WTC11 (cell line): ENCODE measurements around the gene PGBD5.

Experiments used
- CREB1 ChIP-seq: sonication (generic); formaldehyde crosslinking; IDR thresholded peaks from 2 replicates; pipeline ENCODE4 v1.8.0; 2023; ENCODE audit warnings: mild to moderate bottlenecking, missing genetic modification reagents
- GTF2I ChIP-seq: fragments of 250-450 bp; sonication (Bioruptor Pico); conservative IDR thresholded peaks from 2 replicates; pipeline ENCODE4 v1.4.0; 2021; ENCODE audit warnings: mild to moderate bottlenecking
- JUN ChIP-seq: sonication (generic); formaldehyde crosslinking; IDR thresholded peaks from 2 replicates; pipeline ENCODE4 v1.8.0; 2023; ENCODE audit warnings: mild to moderate bottlenecking, missing genetic modification reagents
- NFE2L1 ChIP-seq: sonication (generic); formaldehyde crosslinking; IDR thresholded peaks from 2 replicates; pipeline ENCODE4 v1.8.1; 2023; ENCODE audit warnings: missing genetic modification reagents
- SP1 ChIP-seq: sonication (generic); formaldehyde crosslinking; conservative IDR thresholded peaks from 2 replicates; pipeline ENCODE4 v1.8.1; 2022; ENCODE audit warnings: missing genetic modification reagents
- ZNF138 ChIP-seq: sonication (generic); formaldehyde crosslinking; conservative IDR thresholded peaks from 2 replicates; pipeline ENCODE4 v1.8.1; 2022; ENCODE audit warnings: mild to moderate bottlenecking, moderate library complexity, missing genetic modification reagents
- ZNF416 ChIP-seq: fragments of 250-450 bp; sonication (Bioruptor Pico); IDR thresholded peaks from 2 replicates; pipeline ENCODE4 v1.9.0; 2021; ENCODE audit warnings: mild to moderate bottlenecking, inconsistent platforms
- TF ChIP-seq, protein P1 (sequence below): sonication (generic); formaldehyde crosslinking; IDR thresholded peaks from 2 replicates; pipeline ENCODE4 v1.8.1; 2022; ENCODE audit warnings: low read depth, missing genetic modification reagents, borderline replicate concordance
- TF ChIP-seq, protein P2 (sequence below): fragments of 200-600 bp; IDR thresholded peaks from 2 replicates; pipeline ENCODE4 v1.8.0; 2022; ENCODE audit warnings: antibody characterized with exemption
- TF ChIP-seq, protein P3 (sequence below): sonication (generic); formaldehyde crosslinking; IDR thresholded peaks from 2 replicates; pipeline ENCODE4 v1.8.0; 2022; ENCODE audit warnings: mild to moderate bottlenecking, missing genetic modification reagents
- TF ChIP-seq, protein P4 (sequence below): sonication (generic); formaldehyde crosslinking; IDR thresholded peaks from 2 replicates; pipeline ENCODE4 v1.8.0; 2022; ENCODE audit warnings: mild to moderate bottlenecking, missing genetic modification reagents

DNA sequence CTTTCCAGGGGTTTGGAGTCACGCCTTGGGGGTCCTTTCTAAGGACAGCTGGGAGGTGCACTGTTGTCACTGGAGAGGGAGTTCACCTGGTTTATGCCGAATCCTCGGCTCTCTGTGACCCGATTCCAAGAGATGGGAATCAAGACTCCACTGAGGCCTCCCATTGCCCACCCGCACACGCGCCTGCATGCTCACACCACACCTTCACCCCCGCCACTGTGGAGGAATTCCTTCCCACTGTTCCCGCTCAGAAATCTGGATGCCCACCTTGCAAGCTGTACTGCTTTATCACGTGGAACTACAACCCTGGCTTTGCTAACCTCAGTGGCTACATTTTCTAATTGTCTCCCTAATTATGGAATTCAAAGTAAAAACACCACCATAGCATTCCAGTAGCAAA lies 29.2 kb downstream of the PGBD5 start:
- TF ChIP-seq, protein P1, sequence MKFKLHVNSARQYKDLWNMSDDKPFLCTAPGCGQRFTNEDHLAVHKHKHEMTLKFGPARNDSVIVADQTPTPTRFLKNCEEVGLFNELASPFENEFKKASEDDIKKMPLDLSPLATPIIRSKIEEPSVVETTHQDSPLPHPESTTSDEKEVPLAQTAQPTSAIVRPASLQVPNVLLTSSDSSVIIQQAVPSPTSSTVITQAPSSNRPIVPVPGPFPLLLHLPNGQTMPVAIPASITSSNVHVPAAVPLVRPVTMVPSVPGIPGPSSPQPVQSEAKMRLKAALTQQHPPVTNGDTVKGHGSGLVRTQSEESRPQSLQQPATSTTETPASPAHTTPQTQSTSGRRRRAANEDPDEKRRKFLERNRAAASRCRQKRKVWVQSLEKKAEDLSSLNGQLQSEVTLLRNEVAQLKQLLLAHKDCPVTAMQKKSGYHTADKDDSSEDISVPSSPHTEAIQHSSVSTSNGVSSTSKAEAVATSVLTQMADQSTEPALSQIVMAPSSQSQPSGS (CRISPR knock-in tag), result no peak
- TF ChIP-seq, protein P2, sequence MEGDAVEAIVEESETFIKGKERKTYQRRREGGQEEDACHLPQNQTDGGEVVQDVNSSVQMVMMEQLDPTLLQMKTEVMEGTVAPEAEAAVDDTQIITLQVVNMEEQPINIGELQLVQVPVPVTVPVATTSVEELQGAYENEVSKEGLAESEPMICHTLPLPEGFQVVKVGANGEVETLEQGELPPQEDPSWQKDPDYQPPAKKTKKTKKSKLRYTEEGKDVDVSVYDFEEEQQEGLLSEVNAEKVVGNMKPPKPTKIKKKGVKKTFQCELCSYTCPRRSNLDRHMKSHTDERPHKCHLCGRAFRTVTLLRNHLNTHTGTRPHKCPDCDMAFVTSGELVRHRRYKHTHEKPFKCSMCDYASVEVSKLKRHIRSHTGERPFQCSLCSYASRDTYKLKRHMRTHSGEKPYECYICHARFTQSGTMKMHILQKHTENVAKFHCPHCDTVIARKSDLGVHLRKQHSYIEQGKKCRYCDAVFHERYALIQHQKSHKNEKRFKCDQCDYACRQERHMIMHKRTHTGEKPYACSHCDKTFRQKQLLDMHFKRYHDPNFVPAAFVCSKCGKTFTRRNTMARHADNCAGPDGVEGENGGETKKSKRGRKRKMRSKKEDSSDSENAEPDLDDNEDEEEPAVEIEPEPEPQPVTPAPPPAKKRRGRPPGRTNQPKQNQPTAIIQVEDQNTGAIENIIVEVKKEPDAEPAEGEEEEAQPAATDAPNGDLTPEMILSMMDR, result no peak
- no peak for TF ChIP-seq SP1
- TF ChIP-seq ZNF138 (CRISPR knock-in tag), result no peak
- TF ChIP-seq NFE2L1 (CRISPR knock-in tag), result no peak
- no peak for TF ChIP-seq GTF2I (CRISPR knock-in tag)
- TF ChIP-seq, protein P3, sequence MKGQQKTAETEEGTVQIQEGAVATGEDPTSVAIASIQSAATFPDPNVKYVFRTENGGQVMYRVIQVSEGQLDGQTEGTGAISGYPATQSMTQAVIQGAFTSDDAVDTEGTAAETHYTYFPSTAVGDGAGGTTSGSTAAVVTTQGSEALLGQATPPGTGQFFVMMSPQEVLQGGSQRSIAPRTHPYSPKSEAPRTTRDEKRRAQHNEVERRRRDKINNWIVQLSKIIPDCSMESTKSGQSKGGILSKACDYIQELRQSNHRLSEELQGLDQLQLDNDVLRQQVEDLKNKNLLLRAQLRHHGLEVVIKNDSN (CRISPR knock-in tag), result no peak
- TF ChIP-seq, protein P4, sequence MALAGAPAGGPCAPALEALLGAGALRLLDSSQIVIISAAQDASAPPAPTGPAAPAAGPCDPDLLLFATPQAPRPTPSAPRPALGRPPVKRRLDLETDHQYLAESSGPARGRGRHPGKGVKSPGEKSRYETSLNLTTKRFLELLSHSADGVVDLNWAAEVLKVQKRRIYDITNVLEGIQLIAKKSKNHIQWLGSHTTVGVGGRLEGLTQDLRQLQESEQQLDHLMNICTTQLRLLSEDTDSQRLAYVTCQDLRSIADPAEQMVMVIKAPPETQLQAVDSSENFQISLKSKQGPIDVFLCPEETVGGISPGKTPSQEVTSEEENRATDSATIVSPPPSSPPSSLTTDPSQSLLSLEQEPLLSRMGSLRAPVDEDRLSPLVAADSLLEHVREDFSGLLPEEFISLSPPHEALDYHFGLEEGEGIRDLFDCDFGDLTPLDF (CRISPR knock-in tag), result no peak
- TF ChIP-seq CREB1, result no peak
- TF ChIP-seq ZNF416 (CRISPR knock-in tag), result no peak
- no peak for TF ChIP-seq JUN (CRISPR knock-in tag)
